Breast epithelium (tissue), 4 donors: ENCODE data around the gene SRRM5. TPM values are rescaled to one million over a fixed set of nuclear protein-coding genes. Genes with fewer than 3 reads are reported as not detected.

Experiments
- DNase-seq, 2 donors: peaks; one replicate each; pipeline ENCODE4 v3.0.0-alpha.2; 2019; ENCODE audit warnings: low spot score in 2 of 2
- H3K27ac ChIP-seq, 2 donors: fragments of 200-600 bp; sonication (generic) in 1 of 2; one replicate each; pipeline ENCODE4 v1.5.1; 2016 to 2019; ENCODE audit warnings: mild to moderate bottlenecking in 1 of 2
- H3K27me3 ChIP-seq, 2 donors: fragments of 200-600 bp; sonication (generic) in 1 of 2; one replicate each; pipeline versions ENCODE4 v1.5.1 to v1.6.0; 2017 to 2019; ENCODE audit warnings: control low read depth in 1 of 2, mild to moderate bottlenecking in 1 of 2
- H3K36me3 ChIP-seq: fragments of 200-600 bp; one replicate; pipeline ENCODE4 v1.5.1; 2019
- H3K4me1 ChIP-seq, 2 donors: fragments of 200-600 bp; sonication (generic); one replicate each; pipeline ENCODE4 v1.5.1; 2016 to 2019; ENCODE audit warnings: control low read depth in 1 of 2
- H3K4me3 ChIP-seq, 3 donors: fragments of 200-600 bp; sonication (generic); 1 replicate in 2 of 3; 2 replicates in 1 of 3; pipeline ENCODE4 v1.5.1; 2016 to 2019; ENCODE audit warnings: mild to moderate bottlenecking in 3 of 3, moderate library complexity in 2 of 3
- H3K9me3 ChIP-seq, 2 donors: fragments of 200-600 bp; sonication (generic) in 1 of 2; one replicate each; pipeline ENCODE4 v1.5.1; 2016 to 2019; ENCODE audit warnings: control low read depth in 1 of 2
- CTCF ChIP-seq, 3 donors: fragments of 450-650 bp; IDR thresholded peaks; one replicate each; pipeline ENCODE4 v1.5.1; 2016 to 2017; ENCODE audit warnings: antibody characterized with exemption in 3 of 3, mild to moderate bottlenecking in 3 of 3, moderate library complexity in 3 of 3
- POLR2A ChIP-seq: fragments of 450-650 bp; IDR thresholded peaks from one replicate; pipeline ENCODE4 v1.6.1; 2016; ENCODE audit warnings: antibody characterized with exemption, mild to moderate bottlenecking, moderate library complexity
- POLR2AphosphoS5 ChIP-seq, 3 donors: sonication (generic); formaldehyde crosslinking; IDR thresholded peaks; one replicate each; pipeline ENCODE4 v1.6.1; 2017; ENCODE audit warnings: antibody characterized with exemption in 3 of 3
- intact Hi-C: fragments of 100-400 bp; cut with DNase I; formaldehyde crosslinking; loops from one replicate; pipeline ENCODE4 v1.15.1; 2023; ENCODE audit warnings: low total_unique reads
- total RNA-seq, 3 donors: library from RNA; depleted of rRNA; stranded (reverse); fragments of >200 nt; gene quantifications; one replicate each; pipeline ENCODE4 v1.1.0, GENCODE V29; 2016

SRRM5 gene
- total RNA-seq, 3 donors from 2014 or later: 0.32 to 1.6 (median 0.33) TPM

GRCh38 chr19:43639519-43640423, 27.9 kb downstream of the SRRM5 start, which contains the start of gene CADM4:
Gene CADM4 (minus strand): TSS chr19:43639850. CDS start chr19:43639790, 60 bp downstream.
- peak; percentile 27 to 54 for DNase-seq
- no peaks in the 10 kb centered on the region for H3K9me3 ChIP-seq
- H3K27ac ChIP-seq: peak within 1 kb of the TSS; percentile 66 to 80
- H3K4me3 ChIP-seq: peak within 1 kb of the TSS; percentile 40 to 77 (median 69)
- H3K27me3 ChIP-seq: no peaks in the 10 kb centered on the region
- intact Hi-C loops: no loop called here
- no peak for TF ChIP-seq POLR2A
- TF ChIP-seq CTCF (IDR thresholded peaks at IDR 0.05): no peak
- TF ChIP-seq POLR2AphosphoS5 (IDR thresholded peaks at IDR 0.05): no peak
- H3K4me1 ChIP-seq: no peaks in the 10 kb centered on the region
- no peaks in the 10 kb centered on the region for H3K36me3 ChIP-seq

DNA sequence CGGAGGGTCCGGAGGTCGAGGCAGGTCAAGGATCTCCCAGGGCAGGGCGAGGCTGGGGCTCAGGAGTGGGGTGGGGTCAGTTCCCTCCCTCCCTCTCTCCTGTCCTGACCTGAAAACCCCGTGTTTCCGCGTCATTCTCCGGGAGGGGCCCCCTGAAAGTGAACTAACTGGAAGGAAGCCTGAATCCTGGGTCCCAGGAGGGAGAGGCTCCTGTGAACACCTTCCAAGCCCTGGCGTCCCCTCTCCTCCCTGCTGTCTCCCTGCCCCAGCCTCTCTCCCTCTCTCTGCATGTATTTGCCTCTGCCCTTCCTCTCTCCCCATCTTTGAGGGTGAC, 28.5 kb downstream of the SRRM5 start:
- DNase-seq: no peak
- Histone ChIP-seq H3K4me1 (no peaks in the 10 kb centered on the region), H3K27ac (peak overlapping the region in 1 of 2 donors; percentile 15), H3K27me3 (no peaks in the 10 kb centered on the region), H3K9me3 (no peaks in the 10 kb centered on the region), H3K36me3 (no peaks in the 10 kb centered on the region), H3K4me3 (peak overlapping the region; percentile 40 to 77 (median 69))
- no peak for TF ChIP-seq POLR2AphosphoS5 (IDR thresholded peaks at IDR 0.05)
- no peak for TF ChIP-seq CTCF (IDR thresholded peaks at IDR 0.05)
- no peak for TF ChIP-seq POLR2A
- intact Hi-C loops: no loop called here

GRCh38 chr19:43641333-43641732, 29.4 kb downstream of the SRRM5 start:
- H3K9me3 ChIP-seq: no peaks in the 10 kb centered on the region
- TF ChIP-seq CTCF (IDR thresholded peaks at IDR 0.05) (no peak), POLR2A (no peak), POLR2AphosphoS5 (IDR thresholded peaks at IDR 0.05) (no peak)
- no peaks in the 10 kb centered on the region for H3K27me3 ChIP-seq
- no peak overlapping the region for H3K4me3 ChIP-seq
- no peaks in the 10 kb centered on the region for H3K4me1 ChIP-seq
- H3K27ac ChIP-seq: no peak overlapping the region
- no peak for DNase-seq
- intact Hi-C loops: no loop called here
- H3K36me3 ChIP-seq: no peaks in the 10 kb centered on the region

GRCh38 chr19:43642531-43642930, 30.6 kb downstream of the SRRM5 start:
- H3K36me3 ChIP-seq: no peaks in the 10 kb centered on the region
- H3K9me3 ChIP-seq: no peaks in the 10 kb centered on the region
- intact Hi-C loops: no loop called here
- no peaks in the 10 kb centered on the region for H3K4me1 ChIP-seq
- no peaks in the 10 kb centered on the region for H3K27me3 ChIP-seq
- no peak overlapping the region for H3K27ac ChIP-seq
- H3K4me3 ChIP-seq: no peak overlapping the region
- TF ChIP-seq POLR2A: no peak
- no peak for TF ChIP-seq CTCF (IDR thresholded peaks at IDR 0.05)
- TF ChIP-seq POLR2AphosphoS5 (IDR thresholded peaks at IDR 0.05): no peak
- DNase-seq: no peak

- no peaks in the 10 kb centered on the region for H3K27me3 ChIP-seq
- H3K4me3 ChIP-seq: no peak overlapping the region
- no peaks in the 10 kb centered on the region for H3K36me3 ChIP-seq
- H3K27ac ChIP-seq: no peak overlapping the region
- DNase-seq: no peak
- intact Hi-C loops: no loop called here
- no peak for TF ChIP-seq POLR2A
- no peak for TF ChIP-seq CTCF (IDR thresholded peaks at IDR 0.05)
- no peak for TF ChIP-seq POLR2AphosphoS5 (IDR thresholded peaks at IDR 0.05)
- no peaks in the 10 kb centered on the region for H3K4me1 ChIP-seq
- H3K9me3 ChIP-seq: no peaks in the 10 kb centered on the region
Observed at GRCh38 chr19:43643326-43643725, 31.4 kb downstream of the SRRM5 start.
